Measurements from ENCODE around the gene PLCD3.
A peak's percentile ranks its signal among the peaks of the same experiment; 100 is the strongest.

The PLCD3 gene

GRCh38 chr17:45137561-45138305, 5.4 kb upstream of the PLCD3 start:
- DNase-seq (ENCODE audit: low read depth) = no peak
- TF ChIP-seq CTCF (IDR thresholded peaks at IDR 0.05; ENCODE audit: insufficient read depth, low read depth, low read length, missing control alignments) = no peak

GRCh38 chr17:45136846-45137560, 4.7 kb upstream of the PLCD3 start:
- no peak for DNase-seq (ENCODE audit: low read depth)
- H3K4me3 ChIP-seq (ENCODE audit: low read depth, low read length) = no peak overlapping the region
- TF ChIP-seq CTCF (IDR thresholded peaks at IDR 0.05; ENCODE audit: insufficient read depth, low read depth, low read length, missing control alignments) = no peak

More at GRCh38 chr17:45137561-45138305, 5.4 kb upstream of the PLCD3 start:
- H3K4me3 ChIP-seq (ENCODE audit: low read depth, low read length) = no peak overlapping the region

- peak overlapping the region; percentile 70 for H3K4me3 ChIP-seq (ENCODE audit: low read depth, low read length)
- DNase-seq (ENCODE audit: low read depth) = no peak
- TF ChIP-seq CTCF (IDR thresholded peaks at IDR 0.05; ENCODE audit: insufficient read depth, low read depth, low read length, missing control alignments) = no peak
Observed at GRCh38 chr17:45135978-45136791, 3.9 kb upstream of the PLCD3 start.

- peak; percentile 100 for TF ChIP-seq CTCF (IDR thresholded peaks at IDR 0.05; ENCODE audit: insufficient read depth, low read depth, low read length, missing control alignments)
- H3K4me3 ChIP-seq (ENCODE audit: low read depth, low read length) = peak within 1 kb of the TSS; percentile 70
- DNase-seq (ENCODE audit: low read depth) = peak; percentile 98
Observed at GRCh38 chr17:45135192-45135977, 3.1 kb upstream of the PLCD3 start, which contains the start of gene ACBD4. Gene ACBD4 (plus strand): TSS chr17:45135687. CDS start chr17:45136145, 458 bp downstream.

GRCh38 chr17:45132572-45133463, 503 bp upstream of the PLCD3 start:
- H3K4me3 ChIP-seq (ENCODE audit: low read depth, low read length) = peak overlapping the region; percentile 86
- DNase-seq (ENCODE audit: low read depth) = peak; percentile 89
- TF ChIP-seq CTCF (IDR thresholded peaks at IDR 0.05; ENCODE audit: insufficient read depth, low read depth, low read length, missing control alignments) = peak; percentile 87
